HAP-1 (cell line): ENCODE results near the gene TNIP1.

ENCODE experiments used
- DNase-seq, 2 experiments: peaks; one replicate each; pipeline ENCODE4 v3.0.0-alpha.2; 2016 to 2020; ENCODE audit warnings: low spot score in 2 of 2
- H3K27me3 ChIP-seq: fragments of 250-450 bp; sonication (Bioruptor Pico); 2 replicates; pipeline ENCODE4 v1.5.1; 2020; ENCODE audit warnings: low read depth, mild to moderate bottlenecking, moderate library complexity
- H3K36me3 ChIP-seq: fragments of 250-450 bp; sonication (Bioruptor Pico); replicated peaks from 2 replicates; pipeline ENCODE4 v1.5.1; 2020; ENCODE audit warnings: mild to moderate bottlenecking
- H3K4me1 ChIP-seq: fragments of 250-450 bp; sonication (Bioruptor Pico); 2 replicates; pipeline ENCODE4 v1.5.1; 2020; ENCODE audit warnings: mild to moderate bottlenecking
- H3K4me3 ChIP-seq: fragments of 250-450 bp; sonication (Bioruptor Pico); 2 replicates; pipeline ENCODE4 v1.5.1; 2020; ENCODE audit warnings: mild to moderate bottlenecking, moderate library complexity
- H3K9me3 ChIP-seq: fragments of 250-450 bp; sonication (Bioruptor Pico); 2 replicates; pipeline ENCODE4 v1.5.1; 2020; ENCODE audit warnings: mild to moderate bottlenecking, moderate library complexity
- in situ Hi-C: fragments of 300-500 bp; cut with MboI; formaldehyde crosslinking; loops from 3 replicates; pipeline ENCODE4 v1.14.3; 2020; ENCODE audit warnings: low sequenced_read_pairs, inconsistent platforms, mixed read lengths

Gene TNIP1

DNA sequence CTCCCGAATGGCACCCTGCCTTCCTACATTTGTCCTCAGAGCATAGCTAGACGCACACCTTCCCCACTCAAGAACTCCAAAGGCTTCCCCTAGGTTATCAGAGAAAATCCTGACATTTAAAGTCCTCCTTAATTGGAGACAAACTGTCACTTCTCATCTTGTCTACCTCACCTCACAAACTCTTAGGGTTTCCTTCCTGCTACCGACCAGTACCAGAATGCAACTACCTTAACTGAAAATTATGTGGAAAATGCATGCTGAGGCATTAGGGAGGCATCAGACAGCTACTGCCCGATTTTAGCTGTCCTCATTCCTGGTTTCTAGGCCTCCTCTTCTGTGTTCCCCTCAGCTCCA, 17.9 kb upstream of the TNIP1 start:
- Histone ChIP-seq H3K4me3 (no peak overlapping the region), H3K36me3 (peaks cover 9% of the 10 kb centered on the region), H3K4me1 (no peaks in the 10 kb centered on the region), H3K27me3 (no peaks in the 10 kb centered on the region), H3K9me3 (no peaks in the 10 kb centered on the region)
- DNase-seq = no peak
- in situ Hi-C loops = loop anchor here (25.0 kb wide), 1 partner anchor 636 kb away; no protein-coding TSS in a partner anchor

DNA sequence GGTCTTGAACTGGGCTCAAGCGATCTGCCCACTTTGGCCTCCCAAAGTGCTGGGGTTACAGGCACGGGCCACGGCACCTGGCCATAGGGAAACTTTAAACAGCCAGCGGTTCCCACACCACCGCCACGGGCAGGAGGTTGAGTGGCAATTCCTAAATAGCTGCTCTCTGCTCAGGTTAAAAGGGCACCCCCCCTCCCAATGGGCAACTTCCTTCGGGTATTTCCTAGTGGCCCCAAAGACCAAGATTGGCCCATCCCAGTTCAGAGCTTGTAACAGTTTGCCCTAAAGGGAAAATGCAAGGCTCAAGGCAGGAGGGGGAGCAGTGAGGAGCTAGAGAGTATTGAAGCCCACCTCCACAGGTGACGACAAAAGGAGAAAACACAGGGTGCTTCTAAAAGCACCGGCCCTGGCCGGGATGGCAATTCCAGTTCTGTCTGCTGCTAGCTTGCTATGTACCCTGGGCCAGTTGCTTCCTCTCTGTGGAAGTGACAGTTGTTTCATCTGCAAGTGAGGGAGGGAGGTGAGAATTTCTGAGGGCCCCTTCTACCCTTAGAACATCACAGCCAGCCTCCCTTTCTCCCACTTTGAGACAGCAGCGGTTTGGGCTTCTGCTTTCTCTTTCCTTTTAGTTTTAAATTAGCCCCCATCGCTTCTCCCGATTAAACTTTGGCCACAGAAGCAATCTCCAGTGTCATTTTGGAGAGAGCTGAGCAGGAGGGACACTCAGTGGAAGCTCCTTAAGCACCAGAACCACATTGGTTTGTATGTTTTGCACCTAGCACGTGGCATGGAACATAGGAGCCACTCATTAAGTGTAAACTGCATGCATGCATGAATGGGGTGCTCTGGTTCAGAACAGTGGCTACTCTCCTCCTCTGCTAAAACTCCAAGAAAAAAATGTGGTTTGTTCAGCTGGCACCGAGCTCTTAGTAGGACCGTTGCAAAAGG, 17.3 kb upstream of the TNIP1 start:
- Histone ChIP-seq H3K27me3 (no peaks in the 10 kb centered on the region), H3K4me3 (no peak overlapping the region), H3K4me1 (no peaks in the 10 kb centered on the region), H3K36me3 (peaks cover 3% of the 10 kb centered on the region; the same call in 1 of the 2 replicates), H3K9me3 (no peaks in the 10 kb centered on the region)
- in situ Hi-C loops = loop anchor here (25.0 kb wide), 1 partner anchor 636 kb away; no protein-coding TSS in a partner anchor
- no peak for DNase-seq

DNA sequence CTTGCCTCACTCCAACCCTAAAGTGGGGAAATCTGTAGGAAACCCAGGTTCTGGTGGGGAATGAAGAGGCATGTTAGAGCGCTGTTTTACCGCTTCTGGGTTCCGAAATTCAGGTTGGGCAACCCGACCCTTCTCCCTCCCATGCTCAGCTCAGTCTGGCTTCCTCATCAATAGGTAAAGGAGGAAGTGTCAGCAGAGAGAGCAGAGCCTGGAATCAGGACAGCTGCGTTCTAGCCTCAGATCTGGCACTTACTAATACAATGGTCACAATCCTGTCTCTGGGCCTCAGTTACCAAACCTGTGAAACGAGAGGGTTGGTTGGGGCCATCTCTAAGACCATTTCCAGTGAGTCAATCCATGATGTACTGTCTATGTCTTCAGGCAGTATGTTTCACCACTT, 16.2 kb upstream of the TNIP1 start:
- in situ Hi-C loops = loop anchor here (25.0 kb wide), 1 partner anchor 635 kb away; no protein-coding TSS in a partner anchor
- Histone ChIP-seq H3K4me1 (no peaks in the 10 kb centered on the region), H3K4me3 (no peak overlapping the region), H3K36me3 (peaks cover under 1% of the 10 kb centered on the region; the same call in 1 of the 2 replicates), H3K9me3 (no peaks in the 10 kb centered on the region), H3K27me3 (no peaks in the 10 kb centered on the region)
- DNase-seq = no peak

DNA sequence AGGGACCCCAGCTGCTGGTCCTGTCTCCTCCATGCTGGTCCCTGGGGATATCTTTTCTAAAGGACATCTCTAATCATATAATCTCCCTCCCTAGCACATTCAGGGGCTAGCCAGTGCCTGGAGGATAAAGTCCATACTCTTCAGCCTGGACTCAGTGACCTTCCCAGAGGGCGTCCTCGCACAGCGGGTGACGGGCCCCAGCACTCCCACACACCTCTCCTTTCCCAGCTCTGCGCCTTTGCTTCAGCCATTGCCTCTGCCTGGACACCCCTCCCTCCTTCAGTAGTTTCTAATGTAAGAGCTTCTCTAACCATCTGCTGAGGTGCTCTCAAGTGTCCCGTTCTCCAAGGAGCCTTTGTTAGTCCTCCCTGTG, 15.2 kb upstream of the TNIP1 start:
- no peaks in the 10 kb centered on the region for H3K4me1 ChIP-seq
- no peaks in the 10 kb centered on the region for H3K27me3 ChIP-seq
- H3K36me3 ChIP-seq = no peaks in the 10 kb centered on the region
- no peak for DNase-seq
- H3K9me3 ChIP-seq = no peaks in the 10 kb centered on the region
- in situ Hi-C loops = loop anchor here (25.0 kb wide), 1 partner anchor 634 kb away; no protein-coding TSS in a partner anchor
- H3K4me3 ChIP-seq = no peak overlapping the region

DNA sequence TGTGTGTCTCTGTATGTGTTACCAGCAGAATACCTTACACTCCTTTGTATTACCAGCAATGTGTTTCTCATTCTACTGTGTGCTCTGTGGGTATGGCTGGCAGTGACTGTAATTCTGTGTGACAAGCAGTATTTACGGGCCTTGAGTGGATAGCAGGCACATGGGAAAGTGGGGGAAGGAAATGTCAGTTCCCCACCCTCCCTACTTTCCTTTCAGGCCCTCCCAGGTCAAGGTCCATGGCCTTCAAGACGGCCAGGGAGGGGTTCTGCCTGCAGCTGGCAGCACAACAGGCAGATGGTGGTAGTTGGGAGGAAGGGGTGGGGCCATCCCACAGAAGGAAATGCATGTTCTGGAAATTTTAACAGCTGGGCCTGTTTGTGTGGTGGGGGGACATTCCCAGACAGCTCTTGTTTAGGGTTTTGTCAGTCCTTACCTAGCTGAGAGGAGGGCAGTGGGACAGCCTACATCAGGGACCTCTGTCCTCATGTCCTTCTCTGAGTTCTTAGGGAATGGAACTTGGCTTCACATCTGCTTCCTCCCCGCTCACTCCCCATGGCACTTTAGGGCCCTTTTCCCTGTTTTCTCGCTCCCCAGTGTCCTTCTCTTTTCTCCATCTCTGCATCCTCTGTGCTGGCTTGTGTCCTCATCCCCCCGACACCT, 14.6 kb upstream of the TNIP1 start:
- Histone ChIP-seq H3K27me3 (peaks cover 4% of the 10 kb centered on the region; the same call in 1 of the 2 replicates), H3K36me3 (no peaks in the 10 kb centered on the region), H3K4me1 (no peaks in the 10 kb centered on the region), H3K9me3 (no peaks in the 10 kb centered on the region), H3K4me3 (no peak overlapping the region)
- DNase-seq = no peak
- in situ Hi-C loops = loop anchor here (25.0 kb wide), 1 partner anchor 633 kb away; no protein-coding TSS in a partner anchor

DNA sequence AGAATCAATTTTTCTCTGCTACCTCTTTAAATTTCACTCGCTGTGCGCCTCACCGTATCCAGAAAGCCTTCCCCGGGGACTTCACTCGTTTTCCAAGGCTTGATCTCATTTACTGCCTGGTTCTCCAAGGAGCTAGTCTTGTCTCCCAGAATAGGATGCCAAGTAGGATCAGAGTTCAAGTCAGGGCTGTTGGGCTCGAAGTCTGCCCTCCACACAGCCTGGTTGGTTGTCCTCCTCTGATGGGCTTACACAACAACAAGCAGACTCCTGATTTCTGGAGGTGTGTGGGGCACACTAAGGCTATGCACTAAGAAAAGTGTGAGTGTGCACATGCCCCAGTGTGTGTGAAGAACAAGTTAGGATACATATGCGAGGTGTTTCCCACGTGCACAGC, 14.0 kb upstream of the TNIP1 start:
- H3K9me3 ChIP-seq = no peaks in the 10 kb centered on the region
- no peaks in the 10 kb centered on the region for H3K36me3 ChIP-seq
- in situ Hi-C loops = loop anchor here (25.0 kb wide), 1 partner anchor 633 kb away; no protein-coding TSS in a partner anchor
- no peaks in the 10 kb centered on the region for H3K4me1 ChIP-seq
- H3K27me3 ChIP-seq = peaks cover 8% of the 10 kb centered on the region; the same call in 1 of the 2 replicates
- no peak overlapping the region for H3K4me3 ChIP-seq
- no peak for DNase-seq

DNA sequence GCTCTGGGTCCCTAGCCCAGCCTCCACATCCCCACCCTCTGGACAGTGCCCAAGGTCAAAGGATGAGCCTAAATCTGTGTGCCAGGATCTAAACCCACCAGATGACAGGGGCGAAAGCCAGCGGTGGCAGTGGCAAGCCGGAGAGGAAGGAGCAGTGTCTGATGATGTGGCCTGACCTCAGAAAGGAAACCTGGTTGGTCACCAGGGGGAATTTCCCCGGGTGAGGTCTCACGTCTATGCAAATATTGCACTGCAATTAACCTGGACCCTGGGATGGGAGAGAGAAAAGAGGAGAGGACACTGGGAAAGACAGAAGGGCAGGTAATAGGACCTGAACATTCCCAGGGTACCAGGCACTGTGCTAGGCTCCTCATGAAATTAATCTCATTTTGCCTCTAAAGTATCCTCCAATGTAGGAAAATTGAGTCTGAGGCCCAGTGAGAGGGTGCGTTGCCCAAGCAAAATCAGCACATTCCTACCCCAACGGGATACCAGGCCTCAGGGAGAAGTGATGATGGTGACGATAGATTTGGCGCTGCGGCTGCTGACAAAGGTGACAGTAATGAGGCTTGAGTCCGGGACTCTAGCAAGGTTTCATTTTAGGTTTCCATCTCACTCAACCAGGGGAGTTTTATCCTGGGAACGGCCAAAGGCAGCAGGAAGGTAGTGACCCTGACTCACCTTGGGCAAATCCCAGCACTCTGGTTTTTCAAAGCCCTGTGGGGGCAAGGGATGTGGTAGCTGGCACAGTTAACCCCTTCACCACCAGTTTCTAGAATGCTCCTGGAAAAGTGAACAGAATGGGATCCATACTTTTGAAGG, 13.4 kb upstream of the TNIP1 start:
- Histone ChIP-seq H3K4me3 (no peak overlapping the region), H3K36me3 (no peaks in the 10 kb centered on the region), H3K9me3 (no peaks in the 10 kb centered on the region), H3K4me1 (no peaks in the 10 kb centered on the region), H3K27me3 (peaks cover 12% of the 10 kb centered on the region; the same call in 1 of the 2 replicates)
- no peak for DNase-seq
- in situ Hi-C loops = loop anchor here (25.0 kb wide), 1 partner anchor 632 kb away; no protein-coding TSS in a partner anchor

DNA sequence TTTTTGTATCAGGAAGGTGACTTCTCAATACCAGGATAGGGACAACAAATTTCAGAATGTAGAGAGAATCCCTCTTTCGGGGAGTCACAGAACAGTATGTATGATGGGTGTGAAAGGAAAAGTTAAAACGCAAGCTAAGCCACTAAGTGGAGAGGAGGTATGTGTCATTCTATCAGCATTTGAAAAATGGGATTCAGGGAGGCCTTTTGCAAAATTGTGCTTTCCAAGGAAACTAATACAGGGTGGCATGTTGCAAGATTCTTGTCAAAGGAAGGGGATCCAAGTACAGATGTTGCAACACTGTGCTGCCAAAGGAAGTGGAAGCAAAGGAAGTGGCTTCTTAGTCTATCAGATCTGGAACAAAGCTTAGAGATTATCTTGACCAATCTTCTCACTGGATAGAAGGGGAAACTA, 12.6 kb upstream of the TNIP1 start:
- Histone ChIP-seq H3K4me3 (no peak overlapping the region), H3K9me3 (no peaks in the 10 kb centered on the region), H3K36me3 (no peaks in the 10 kb centered on the region), H3K27me3 (peaks cover 12% of the 10 kb centered on the region; the same call in 1 of the 2 replicates), H3K4me1 (no peaks in the 10 kb centered on the region)
- no peak for DNase-seq
- in situ Hi-C loops = loop anchor here (25.0 kb wide), 1 partner anchor 631 kb away; no protein-coding TSS in a partner anchor

DNA sequence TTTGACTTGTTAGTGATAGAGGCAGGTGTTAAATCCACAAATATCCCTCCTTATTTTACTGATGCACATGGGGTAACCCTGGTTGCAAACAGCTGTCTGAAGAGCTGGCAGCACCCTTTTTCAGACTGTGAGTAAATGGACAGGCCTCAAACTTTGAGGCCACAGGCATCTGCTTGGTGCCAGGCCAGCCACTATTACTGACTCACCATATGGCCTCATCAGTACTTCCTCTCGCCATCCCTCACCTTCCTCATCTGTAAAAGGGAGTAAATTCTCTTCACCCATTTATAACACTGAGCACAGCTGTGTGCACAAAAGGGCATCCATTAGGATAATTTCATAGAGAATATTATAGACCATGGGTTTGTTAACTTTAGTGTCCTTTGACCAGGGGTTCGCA, 11.9 kb upstream of the TNIP1 start:
- H3K4me1 ChIP-seq = no peaks in the 10 kb centered on the region
- H3K4me3 ChIP-seq = no peak overlapping the region
- H3K27me3 ChIP-seq = peaks cover 12% of the 10 kb centered on the region; the same call in 1 of the 2 replicates
- H3K36me3 ChIP-seq = no peaks in the 10 kb centered on the region
- in situ Hi-C loops = loop anchor here (25.0 kb wide), 1 partner anchor 630 kb away; no protein-coding TSS in a partner anchor
- no peaks in the 10 kb centered on the region for H3K9me3 ChIP-seq
- DNase-seq = no peak

DNA sequence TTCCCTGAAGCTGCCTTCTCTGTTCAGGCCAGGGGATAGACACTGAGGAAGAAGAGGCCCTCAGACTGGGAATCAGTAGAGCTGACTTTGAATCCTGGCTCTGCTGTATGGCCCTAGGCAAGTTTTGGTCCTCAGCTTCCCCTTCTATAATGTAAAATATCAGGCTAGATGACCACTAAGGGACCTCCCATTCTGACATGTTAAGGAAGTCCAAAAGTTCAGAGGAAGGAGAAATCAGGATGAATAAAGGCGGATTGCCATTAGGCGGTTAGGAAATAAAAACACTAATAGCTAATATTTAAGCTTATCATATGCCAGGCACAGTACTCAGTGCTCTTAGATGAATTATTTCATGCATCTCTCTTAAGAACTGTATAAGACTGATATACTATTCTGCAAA, 8.9 kb upstream of the TNIP1 start:
- in situ Hi-C loops = loop anchor here (25.0 kb wide), 1 partner anchor 627 kb away; no protein-coding TSS in a partner anchor

DNA sequence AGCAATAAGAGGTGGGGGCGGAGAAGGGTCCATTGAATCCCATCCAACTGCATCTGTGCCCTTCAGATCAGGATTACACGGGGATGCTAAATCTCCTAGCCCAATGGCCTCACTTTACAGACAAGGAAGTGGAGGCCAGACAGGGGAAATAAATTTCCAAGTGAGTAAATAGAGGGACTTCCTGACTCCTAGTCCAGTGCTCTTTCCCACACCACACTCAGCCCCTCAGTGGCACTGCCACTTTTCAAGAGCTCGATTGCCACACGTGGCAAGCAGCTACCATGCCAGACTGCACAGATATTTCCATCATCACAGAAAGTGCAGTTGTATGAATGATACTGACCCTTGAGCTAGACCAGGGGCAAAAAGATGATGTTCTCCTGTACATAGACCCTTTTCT, 8.2 kb upstream of the TNIP1 start:
- Histone ChIP-seq H3K4me3 (no peak overlapping the region), H3K36me3 (no peaks in the 10 kb centered on the region), H3K9me3 (no peaks in the 10 kb centered on the region), H3K27me3 (peaks cover 12% of the 10 kb centered on the region; the same call in 1 of the 2 replicates), H3K4me1 (no peaks in the 10 kb centered on the region)
- no peak for DNase-seq
- in situ Hi-C loops = loop anchor here (25.0 kb wide), 1 partner anchor 627 kb away; no protein-coding TSS in a partner anchor

More for the DNA sequence above, 8.9 kb upstream of the TNIP1 start:
- Histone ChIP-seq H3K36me3 (no peaks in the 10 kb centered on the region), H3K4me3 (no peak overlapping the region), H3K9me3 (no peaks in the 10 kb centered on the region), H3K27me3 (peaks cover 12% of the 10 kb centered on the region; the same call in 1 of the 2 replicates), H3K4me1 (no peaks in the 10 kb centered on the region)
- DNase-seq = no peak

DNA sequence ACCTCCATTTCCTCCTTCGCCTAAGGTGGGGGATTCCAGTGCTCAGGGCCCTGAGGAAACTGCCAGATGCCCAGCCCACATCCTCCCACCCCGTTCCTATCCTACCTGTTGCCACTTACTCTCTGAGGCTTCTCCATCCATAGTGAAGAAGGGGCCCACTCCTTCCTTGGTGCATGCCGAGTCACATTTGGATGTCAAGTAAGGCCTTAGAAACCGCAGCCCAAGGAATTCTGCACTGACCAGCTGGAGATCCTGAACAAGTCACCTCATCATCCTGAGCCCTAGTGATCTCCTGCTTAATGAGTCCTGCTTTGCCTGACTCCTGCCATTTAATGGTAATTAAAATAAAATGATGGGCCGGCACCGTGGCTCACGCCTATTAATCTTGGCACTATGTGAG, 6.7 kb upstream of the TNIP1 start:
- in situ Hi-C loops = loop anchor here (25.0 kb wide), 1 partner anchor 625 kb away; no protein-coding TSS in a partner anchor
- no peaks in the 10 kb centered on the region for H3K36me3 ChIP-seq
- no peaks in the 10 kb centered on the region for H3K9me3 ChIP-seq
- peaks cover 12% of the 10 kb centered on the region; the same call in 1 of the 2 replicates for H3K27me3 ChIP-seq
- H3K4me3 ChIP-seq = no peak overlapping the region
- no peaks in the 10 kb centered on the region; the same call in 1 of the 2 replicates for H3K4me1 ChIP-seq
- no peak for DNase-seq
